ENCODE data around the gene SHANK3.
A peak's percentile ranks its signal among the peaks of the same experiment; 100 is the strongest.
"Not testable (repeated sequence)": the region's sequence is repeated elsewhere in the genome, so short reads cannot be mapped to it uniquely, and the experiment has no call there.

SHANK3 gene

GRCh38 chr22:50656122-50657070 is 16.2 kb upstream of the SHANK3 start:
- POLR2A ChIA-PET (ENCODE audit: low non-redundant PET), result no interaction called here

GRCh38 chr22:50657925-50658324 is 14.7 kb upstream of the SHANK3 start:
- no peak for DNase-seq (ENCODE audit: low spot score)
- TF ChIP-seq CTCF (conservative IDR thresholded peaks at IDR 0.05; ENCODE audit: low read depth), result no peak
- ChIA-PET POLR2A (ENCODE audit: low non-redundant PET) (no interaction called here), CTCF (no interaction called here)
- H3K27ac ChIP-seq, result no peak overlapping the region

More at GRCh38 chr22:50656122-50657070, 16.2 kb upstream of the SHANK3 start:
- CTCF ChIA-PET, result no interaction called here
- TF ChIP-seq CTCF (conservative IDR thresholded peaks at IDR 0.05; ENCODE audit: low read depth), result no peak
- peak; percentile 13 for DNase-seq (ENCODE audit: low spot score)
- H3K27ac ChIP-seq, result peak overlapping the region; percentile 26; the same call in 1 of the 2 replicates

GRCh38 chr22:50659711-50660110 is 12.9 kb upstream of the SHANK3 start:
- DNase-seq (ENCODE audit: low spot score); POLR2A ChIA-PET (ENCODE audit: low non-redundant PET); H3K27ac ChIP-seq: not testable (repeated sequence)
- CTCF ChIA-PET, result interaction anchor here (0.7 kb wide), 1 partner anchor 415 kb away, joined by 3 read pairs; no protein-coding TSS in a partner anchor

GRCh38 chr22:50660306-50660705 is 12.3 kb upstream of the SHANK3 start:
- no peak for DNase-seq (ENCODE audit: low spot score)
- ChIA-PET POLR2A (ENCODE audit: low non-redundant PET) (no interaction called here), CTCF (no interaction called here)
- no peak overlapping the region for H3K27ac ChIP-seq
- TF ChIP-seq CTCF (conservative IDR thresholded peaks at IDR 0.05; ENCODE audit: low read depth), result no peak

- POLR2A ChIA-PET (ENCODE audit: low non-redundant PET), result no interaction called here
- CTCF ChIA-PET, result no interaction called here
- no peak for TF ChIP-seq CTCF (conservative IDR thresholded peaks at IDR 0.05; ENCODE audit: low read depth)
These were observed 7.4 kb upstream of the SHANK3 start for GRCh38 chr22:50665212-50665611.

GRCh38 chr22:50665738-50666137 is 6.9 kb upstream of the SHANK3 start:
- TF ChIP-seq CTCF (conservative IDR thresholded peaks at IDR 0.05; ENCODE audit: low read depth), result no peak
- no peak for DNase-seq (ENCODE audit: low spot score)
- H3K27ac ChIP-seq, result no peak overlapping the region
- CTCF ChIA-PET, result interaction anchor here (1.2 kb wide), 1 partner anchor 31 kb away, joined by 4 read pairs; no protein-coding TSS in a partner anchor
- POLR2A ChIA-PET (ENCODE audit: low non-redundant PET), result no interaction called here

More at GRCh38 chr22:50665212-50665611, 7.4 kb upstream of the SHANK3 start:
- no peak overlapping the region for H3K27ac ChIP-seq
- no peak for DNase-seq (ENCODE audit: low spot score)

- CTCF ChIA-PET, result no interaction called here
- TF ChIP-seq CTCF (conservative IDR thresholded peaks at IDR 0.05; ENCODE audit: low read depth), result no peak
- POLR2A ChIA-PET (ENCODE audit: low non-redundant PET), result no interaction called here
- H3K27ac ChIP-seq, result no peak overlapping the region
- DNase-seq (ENCODE audit: low spot score), result no peak
These were observed 2.1 kb upstream of the SHANK3 start for GRCh38 chr22:50670513-50670912.

Data from RWPE1 (cell line).